Mucosa of gallbladder (tissue), 1 donor: ENCODE data around the gene CADM2. TPM values are rescaled to one million over a fixed set of nuclear protein-coding genes. Genes with fewer than 3 reads are reported as not detected.
"Not testable (repeated sequence)": the region's sequence is repeated elsewhere in the genome, so short reads cannot be mapped to it uniquely, and the experiment has no call there.

Experiments
- DNase-seq: peaks from one replicate; pipeline ENCODE4 v3.0.0-alpha.2; 2020; ENCODE audit warnings: low spot score
- total RNA-seq: library from RNA; stranded (reverse); gene quantifications from one replicate; pipeline ENCODE4 v1.2.1, GENCODE V29; 2021
- donor health status: DM: no; HTN: no; CAD: no.

Gene CADM2
- total RNA-seq, 1 donor from 2014 or later = 7.9 TPM

GRCh38 chr3:85935171-85935570 lies 976.4 kb downstream of the CADM2 start:
- no peak for DNase-seq

GRCh38 chr3:85939074-85939482 lies 980.3 kb downstream of the CADM2 start:
- DNase-seq = no peak

GRCh38 chr3:85950435-85950834 lies 991.6 kb downstream of the CADM2 start:
- DNase-seq = no peak

GRCh38 chr3:85960793-85961192 lies 1002.0 kb downstream of the CADM2 start:
- no peak for DNase-seq

GRCh38 chr3:85977615-85978338 lies 1019.0 kb downstream of the CADM2 start:
- no peak for DNase-seq

GRCh38 chr3:85979034-85979433 lies 1020.2 kb downstream of the CADM2 start:
- DNase-seq = no peak

GRCh38 chr3:85989581-85989980 lies 1030.8 kb downstream of the CADM2 start:
- not testable (repeated sequence) for DNase-seq

- no peak for DNase-seq
Measured at GRCh38 chr3:86029590-86029989, 1070.8 kb downstream of the CADM2 start.

GRCh38 chr3:86037916-86038315 lies 1079.1 kb downstream of the CADM2 start:
- DNase-seq = no peak

GRCh38 chr3:86046436-86047136 lies 1087.8 kb downstream of the CADM2 start:
- no peak for DNase-seq

- DNase-seq = no peak
Measured at GRCh38 chr3:86047161-86047560, 1088.4 kb downstream of the CADM2 start.

GRCh38 chr3:86051058-86051457 lies 1092.3 kb downstream of the CADM2 start:
- DNase-seq = no peak

- DNase-seq = no peak
Measured at GRCh38 chr3:86056032-86056431, 1097.2 kb downstream of the CADM2 start.

GRCh38 chr3:86056962-86057361 lies 1098.2 kb downstream of the CADM2 start:
- DNase-seq = no peak

GRCh38 chr3:86073799-86074198 lies 1115.0 kb downstream of the CADM2 start:
- DNase-seq = no peak

- DNase-seq = no peak
Measured at GRCh38 chr3:86087160-86087871, 1128.5 kb downstream of the CADM2 start.

GRCh38 chr3:86104154-86104553 lies 1145.4 kb downstream of the CADM2 start:
- no peak for DNase-seq

- no peak for DNase-seq
Measured at GRCh38 chr3:86109434-86109833, 1150.6 kb downstream of the CADM2 start.
